NCI-H2029 treated with DMSO at 0.1 percent for 48 hours (cell line): ENCODE measurements around the gene IL17RC.
"Not testable (repeated sequence)": the region's sequence is repeated elsewhere in the genome, so short reads cannot be mapped to it uniquely, and the experiment has no call there.

Experiments used
- DNase-seq: peaks from one replicate; lab custom pipeline; 2025; lab: John Stamatoyannopoulos, UW

The IL17RC gene

GRCh38 chr3:9895715-9896114, 21.2 kb upstream of the IL17RC start:
- DNase-seq, result not testable (repeated sequence)

DNA sequence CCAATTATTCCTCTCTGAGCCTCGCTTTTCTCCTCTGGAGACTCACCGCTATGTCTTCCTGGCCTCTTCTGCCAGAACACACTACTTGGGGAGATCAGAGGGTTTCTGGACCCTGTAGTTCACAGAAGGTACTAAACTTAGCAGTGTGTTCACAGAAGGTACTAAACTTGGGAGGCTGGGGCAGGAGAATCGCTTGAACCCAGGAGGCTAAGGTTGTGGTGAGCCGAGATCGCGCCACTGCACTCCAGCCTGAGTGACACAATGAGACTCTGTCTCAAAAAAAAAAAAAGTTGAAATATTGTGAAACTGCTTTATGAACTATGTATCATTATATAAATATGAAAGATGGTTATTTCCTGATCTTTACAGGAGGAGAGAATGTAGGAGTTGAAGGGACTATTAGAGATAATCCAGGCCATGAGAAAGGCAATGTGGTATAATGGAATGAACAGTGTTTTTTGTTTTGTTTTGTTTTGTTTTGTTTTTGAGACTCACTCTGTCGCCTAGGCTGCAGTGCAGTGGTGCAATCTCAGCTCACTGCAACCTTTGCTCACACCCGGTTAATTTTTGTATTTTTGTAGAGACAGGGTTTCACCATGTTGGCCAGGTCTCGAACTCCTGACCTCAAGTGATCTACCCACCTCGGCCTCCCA, 20.0 kb upstream of the IL17RC start:
- DNase-seq, result not testable (repeated sequence)

GRCh38 chr3:9897408-9898372, 19.2 kb upstream of the IL17RC start:
- no peak for DNase-seq

- no peak for DNase-seq
These were observed 18.2 kb upstream of the IL17RC start for GRCh38 chr3:9898467-9899241.

GRCh38 chr3:9899289-9899791, 17.6 kb upstream of the IL17RC start:
- DNase-seq, result no peak

- DNase-seq, result not testable (repeated sequence)
These were observed 15.9 kb upstream of the IL17RC start for GRCh38 chr3:9900965-9901415.

DNA sequence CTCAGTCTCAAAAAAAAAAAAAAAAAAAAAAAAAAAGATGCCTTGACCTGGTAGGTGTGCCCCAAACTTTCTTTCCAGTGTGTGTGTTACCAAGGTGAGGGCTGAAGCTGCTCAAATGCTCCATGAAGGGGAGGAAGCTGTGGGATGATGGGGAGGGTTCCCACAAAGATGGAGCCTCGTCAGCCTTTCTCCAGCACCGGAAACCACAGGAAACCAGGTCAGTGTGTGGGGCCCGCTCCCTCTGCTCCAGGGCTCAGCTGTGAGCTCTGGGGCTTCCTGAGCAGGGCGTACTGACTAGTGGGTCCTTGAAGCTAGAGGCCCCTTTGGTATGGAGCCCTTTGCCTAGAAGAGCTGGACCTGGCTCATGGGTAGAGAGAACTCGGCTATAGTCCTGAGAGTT, 14.9 kb upstream of the IL17RC start:
- no peak for DNase-seq

DNA sequence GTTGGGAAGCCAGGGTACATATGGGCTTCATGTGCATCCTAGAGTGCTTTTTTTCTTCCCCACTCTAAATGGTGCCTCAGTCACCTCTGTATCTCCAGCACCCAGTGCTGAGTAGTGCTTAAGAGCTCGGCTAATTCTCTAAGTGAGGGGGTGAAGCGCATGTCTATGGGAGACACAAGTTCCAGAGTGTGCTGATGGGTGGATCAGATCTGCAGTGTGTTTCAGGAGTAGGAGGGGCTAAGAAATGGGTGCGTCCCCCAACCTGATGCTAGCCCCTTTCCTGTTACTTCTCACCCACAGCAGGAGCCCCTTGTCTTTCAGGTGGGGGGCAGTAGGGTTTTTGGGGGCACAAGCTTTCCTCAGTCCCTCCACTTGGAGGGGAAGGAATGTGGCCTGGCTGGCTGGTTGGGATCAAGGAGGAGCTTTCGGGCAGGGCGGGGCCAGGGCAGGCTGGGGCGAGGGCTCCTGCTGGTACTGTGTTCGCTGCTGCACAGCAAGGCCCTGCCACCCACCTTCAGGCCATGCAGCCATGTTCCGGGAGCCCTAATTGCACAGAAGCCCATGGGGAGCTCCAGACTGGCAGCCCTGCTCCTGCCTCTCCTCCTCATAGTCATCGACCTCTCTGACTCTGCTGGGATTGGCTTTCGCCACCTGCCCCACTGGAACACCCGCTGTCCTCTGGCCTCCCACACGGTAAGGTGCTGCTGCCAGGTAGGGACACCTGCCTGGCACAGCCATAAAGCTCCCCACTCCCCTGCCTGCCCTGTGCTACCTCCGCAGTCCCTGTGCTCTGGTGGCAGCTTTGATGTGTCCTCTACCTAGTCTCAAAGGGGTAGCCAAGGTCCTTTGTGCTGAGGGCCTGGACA, 14.3 kb upstream of the IL17RC start, which contains the start of gene IL17RE:
Gene IL17RE (plus strand): TSS at position 477 of the 866 bp plus-strand sequence. CDS start 85 bp downstream, at position 562.
- DNase-seq, result no peak

DNA sequence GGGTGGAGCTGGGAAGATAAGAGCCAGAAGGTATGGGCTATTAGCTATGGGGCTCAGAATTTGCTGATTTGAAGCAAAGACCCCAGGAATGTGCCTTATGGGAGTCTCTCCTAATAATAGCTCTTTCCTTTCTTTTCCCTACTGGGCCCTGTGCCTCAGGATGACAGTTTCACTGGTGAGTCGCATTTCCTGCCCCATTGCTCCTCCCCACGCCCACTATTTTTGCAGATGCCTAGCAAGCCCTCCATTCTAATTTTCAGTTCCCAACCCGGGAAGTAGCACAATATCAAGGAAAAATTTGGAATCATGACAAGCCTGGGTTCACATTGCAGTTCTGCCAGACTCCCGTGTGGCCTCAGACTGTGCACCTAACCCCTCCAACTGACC, 13.7 kb upstream of the IL17RC start:
- no peak for DNase-seq

DNA sequence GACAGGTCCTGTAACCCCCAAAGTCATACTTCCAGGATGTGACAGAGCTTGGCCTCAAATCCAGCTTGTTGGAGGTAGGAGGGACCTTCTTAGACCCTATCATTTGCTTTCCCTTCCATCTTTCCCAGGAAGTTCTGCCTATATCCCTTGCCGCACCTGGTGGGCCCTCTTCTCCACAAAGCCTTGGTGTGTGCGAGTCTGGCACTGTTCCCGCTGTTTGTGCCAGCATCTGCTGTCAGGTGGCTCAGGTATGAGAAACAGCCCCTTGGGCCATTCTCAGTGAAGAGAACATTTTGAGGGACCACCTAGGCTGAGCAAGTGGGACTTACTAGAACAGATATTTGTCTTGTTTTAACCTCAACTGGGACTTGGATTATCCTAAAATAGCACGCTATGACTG, 13.0 kb upstream of the IL17RC start:
- peak; percentile 32 for DNase-seq

DNA sequence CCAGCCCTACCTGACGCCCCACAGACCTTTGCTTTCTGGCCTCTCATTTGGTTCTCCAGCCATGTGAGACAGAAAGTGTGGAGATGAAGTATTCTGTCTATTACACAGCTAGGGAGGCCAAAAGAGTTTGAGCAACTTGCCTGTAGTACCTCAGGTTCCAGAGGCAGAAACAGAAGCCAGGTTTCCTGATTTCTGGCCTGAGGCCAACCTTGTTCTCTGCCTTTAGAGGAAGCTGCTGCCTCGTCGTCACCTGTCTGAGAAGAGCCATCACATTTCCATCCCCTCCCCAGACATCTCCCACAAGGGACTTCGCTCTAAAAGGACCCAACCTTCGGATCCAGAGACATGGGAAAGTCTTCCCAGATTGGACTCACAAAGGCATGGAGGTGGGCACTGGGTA, 10.4 kb upstream of the IL17RC start:
- DNase-seq, result peak; percentile 48

DNA sequence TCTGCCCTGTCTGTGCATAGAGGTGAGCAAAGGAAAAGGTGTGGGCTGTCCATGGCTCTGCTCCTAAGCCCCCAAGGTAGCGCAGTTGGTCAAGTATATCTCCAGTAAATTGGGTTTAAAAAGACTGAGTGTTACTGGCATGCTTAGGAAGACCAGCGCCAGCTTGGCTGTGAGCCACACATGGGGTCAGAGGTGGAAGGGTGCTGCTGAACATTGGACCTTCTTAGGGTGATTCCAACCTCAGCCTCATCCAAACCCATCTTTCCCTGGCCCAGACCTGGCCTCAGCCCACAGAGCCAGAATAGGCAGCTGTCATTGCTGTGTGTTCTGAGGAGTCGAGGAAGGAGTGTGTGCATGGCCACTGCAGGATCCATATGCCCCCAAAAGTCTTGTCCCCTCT, 8.6 kb upstream of the IL17RC start:
- no peak for DNase-seq

- DNase-seq, result no peak
These were observed 7.5 kb upstream of the IL17RC start for GRCh38 chr3:9909221-9910013.

DNA sequence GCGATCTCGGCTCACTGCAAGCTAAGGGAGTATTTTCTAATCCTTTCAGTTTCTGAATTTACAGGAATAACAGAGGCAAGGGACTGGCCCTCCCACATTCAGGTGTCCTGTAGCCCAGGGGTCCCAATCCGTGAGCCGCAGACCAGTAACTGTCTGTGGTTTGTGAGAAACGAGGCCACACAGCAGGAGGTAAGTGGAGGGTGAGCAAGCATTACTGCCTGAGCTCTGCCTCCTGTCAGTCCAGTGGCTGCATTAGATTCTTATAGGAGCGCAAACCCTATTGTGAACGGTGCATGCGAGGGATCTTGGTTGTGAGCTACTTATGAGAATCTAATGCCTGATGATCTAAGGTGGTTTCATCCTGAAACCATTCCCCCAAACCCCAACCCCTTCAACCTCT, 5.0 kb upstream of the IL17RC start:
- no peak for DNase-seq

DNA sequence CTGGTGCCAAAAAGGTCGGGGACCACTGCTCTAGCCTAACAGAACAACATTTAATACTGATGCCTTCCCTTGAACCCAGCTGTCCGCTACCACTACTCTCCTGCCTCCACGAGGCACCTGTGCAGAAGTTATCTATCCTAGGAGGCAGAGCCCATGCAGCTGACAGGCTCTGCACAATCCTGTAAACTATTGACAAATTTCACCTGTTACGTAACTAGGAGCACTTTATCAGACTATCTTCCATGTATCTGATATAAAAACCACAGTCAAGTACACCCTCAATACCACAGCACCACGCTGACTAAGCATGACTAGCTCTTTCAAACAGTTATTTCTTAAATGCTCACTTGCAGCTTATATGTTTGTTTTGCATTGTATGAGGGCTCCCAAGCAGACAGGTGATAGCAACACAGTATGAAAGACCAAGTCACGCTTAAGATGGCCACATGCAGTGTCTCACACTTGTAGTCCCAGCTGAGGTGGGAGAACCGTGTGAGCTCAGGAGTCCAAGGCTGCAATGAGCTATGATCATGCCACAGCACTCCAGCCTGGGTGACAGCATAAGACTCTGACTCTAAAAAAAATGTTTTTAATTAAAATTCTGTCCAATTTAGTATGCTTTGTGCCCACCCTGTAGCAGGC, 4.5 kb upstream of the IL17RC start:
- no peak for DNase-seq

DNA sequence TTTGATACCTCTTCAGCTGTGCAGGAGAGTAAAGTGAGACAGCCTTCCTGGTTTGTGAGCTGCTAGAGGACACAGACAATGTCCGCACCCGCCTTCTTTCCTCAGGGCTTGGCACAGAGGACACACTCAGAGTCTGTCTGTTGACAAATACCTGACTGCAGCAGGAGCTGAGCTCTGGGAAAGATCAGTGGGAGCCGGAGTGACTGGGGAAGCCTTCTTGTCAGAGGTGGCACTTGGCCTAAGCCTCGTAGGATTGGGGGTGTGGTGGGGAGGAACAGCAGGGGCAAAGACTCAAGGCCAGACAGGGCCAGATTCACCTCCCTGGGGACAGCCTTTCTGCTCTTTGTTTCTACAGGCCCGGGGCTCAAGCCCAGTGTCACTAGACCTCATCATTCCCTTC, 3.3 kb upstream of the IL17RC start:
- DNase-seq, result peak; percentile 69

DNA sequence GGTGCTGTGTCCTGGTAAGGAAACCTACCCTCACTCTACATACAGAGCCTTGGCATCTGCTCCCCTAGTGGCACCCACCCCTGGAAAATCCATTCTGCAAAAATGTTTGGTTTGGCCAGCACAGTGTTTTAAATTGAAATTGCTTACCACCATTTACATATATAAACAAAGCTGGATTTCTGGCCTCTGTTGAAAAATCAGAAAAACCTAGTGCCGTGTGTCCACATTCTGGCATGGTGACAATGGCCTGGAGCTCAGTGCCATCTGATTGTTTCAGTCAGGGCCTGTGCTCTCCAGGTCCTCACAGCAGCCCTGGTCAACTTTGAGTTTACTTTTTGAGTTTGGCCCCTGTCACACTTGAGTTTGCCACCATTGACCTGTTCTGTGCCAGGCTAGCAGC, 2.9 kb upstream of the IL17RC start:
- DNase-seq, result no peak

GRCh38 chr3:9914559-9915253, 2.2 kb upstream of the IL17RC start:
- DNase-seq, result no peak
